ENCODE data around the gene KCNK1. TPM values are rescaled to one million over a fixed set of nuclear protein-coding genes. Genes with fewer than 3 reads are reported as not detected.

KCNK1 gene
- total and polyA plus RNA-seq, 4 donors = 2.5 to 12.3 (median 4.5) TPM

GRCh38 chr1:233664804-233665574 is 51.1 kb downstream of the KCNK1 start:
- TF ChIP-seq SP1 (IDR thresholded peaks at IDR 0.05) = no peak
- no peak overlapping the region for H3K4me3 ChIP-seq (ENCODE audit: low read depth in 1 of 3, low read length in 3 of 3)
- no peak overlapping the region for H3K27ac ChIP-seq (ENCODE audit: low read depth in 1 of 2, low read length in 2 of 2)
- H3K4me1 ChIP-seq (ENCODE audit: control insufficient read depth in 4 of 4, insufficient read depth in 4 of 4, low read length in 3 of 4) = no peaks in the 10 kb centered on the region
- H3K36me3 ChIP-seq (ENCODE audit: control insufficient read depth in 4 of 4, insufficient read depth in 3 of 4, low read depth in 1 of 4, low read length in 3 of 4) = peaks cover 0 to 3% (median under 1%) of the 10 kb centered on the region in 4 donors
- H3K9ac ChIP-seq (ENCODE audit: low read depth in 1 of 2, low read length in 2 of 2) = no peak overlapping the region
- WGBS = 89% methylated on average over 5 of the region's 5 CpGs
- H3K27me3 ChIP-seq (ENCODE audit: control insufficient read depth in 4 of 4, insufficient read depth in 4 of 4, low read length in 3 of 4) = no peaks in the 10 kb centered on the region
- no peaks in the 10 kb centered on the region for H3K9me3 ChIP-seq (ENCODE audit: control insufficient read depth in 4 of 4, low read length in 3 of 4)
- DNase-seq (ENCODE audit: low spot score) = no peak

GRCh38 chr1:233665575-233666270 is 51.8 kb downstream of the KCNK1 start:
- H3K27ac ChIP-seq (ENCODE audit: low read depth in 1 of 2, low read length in 2 of 2) = no peak overlapping the region
- TF ChIP-seq GABPA (IDR thresholded peaks at IDR 0.05 in 1 of 2, conservative IDR thresholded peaks at IDR 0.05 in 1 of 2) (no peak), EGR1 (IDR thresholded peaks at IDR 0.05; ENCODE audit: low read depth in 2 of 2) (no peak), MAX (IDR thresholded peaks at IDR 0.05) (no peak), RAD21 (IDR thresholded peaks at IDR 0.05) (no peak), ZBTB33 (IDR thresholded peaks at IDR 0.05) (no peak)
- H3K4me3 ChIP-seq (ENCODE audit: low read depth in 1 of 3, low read length in 3 of 3) = no peak overlapping the region
- H3K36me3 ChIP-seq (ENCODE audit: control insufficient read depth in 4 of 4, insufficient read depth in 3 of 4, low read depth in 1 of 4, low read length in 3 of 4) = peaks cover 0 to 3% (median under 1%) of the 10 kb centered on the region in 4 donors
- no peaks in the 10 kb centered on the region for H3K27me3 ChIP-seq (ENCODE audit: control insufficient read depth in 4 of 4, insufficient read depth in 4 of 4, low read length in 3 of 4)
- 77% methylated on average over 7 of the region's 7 CpGs for WGBS
- H3K9me3 ChIP-seq (ENCODE audit: control insufficient read depth in 4 of 4, low read length in 3 of 4) = no peaks in the 10 kb centered on the region
- DNase-seq (ENCODE audit: low spot score) = no peak
- H3K9ac ChIP-seq (ENCODE audit: low read depth in 1 of 2, low read length in 2 of 2) = no peak overlapping the region
- no peaks in the 10 kb centered on the region for H3K4me1 ChIP-seq (ENCODE audit: control insufficient read depth in 4 of 4, insufficient read depth in 4 of 4, low read length in 3 of 4)

GRCh38 chr1:233667741-233668140 is 53.8 kb downstream of the KCNK1 start:
- DNase-seq (ENCODE audit: low spot score) = no peak
- Histone ChIP-seq H3K4me3 (ENCODE audit: low read depth in 1 of 3, low read length in 3 of 3) (no peak overlapping the region), H3K9ac (ENCODE audit: low read depth in 1 of 2, low read length in 2 of 2) (no peak overlapping the region), H3K4me1 (ENCODE audit: control insufficient read depth in 4 of 4, insufficient read depth in 4 of 4, low read length in 3 of 4) (peaks cover 0 to 2% (median under 1%) of the 10 kb centered on the region in 4 donors), H3K36me3 (ENCODE audit: control insufficient read depth in 4 of 4, insufficient read depth in 3 of 4, low read depth in 1 of 4, low read length in 3 of 4) (peaks cover 0 to 3% (median under 1%) of the 10 kb centered on the region in 4 donors), H3K27ac (ENCODE audit: low read depth in 1 of 2, low read length in 2 of 2) (no peak overlapping the region), H3K9me3 (ENCODE audit: control insufficient read depth in 4 of 4, low read length in 3 of 4) (no peaks in the 10 kb centered on the region), H3K27me3 (ENCODE audit: control insufficient read depth in 4 of 4, insufficient read depth in 4 of 4, low read length in 3 of 4) (no peaks in the 10 kb centered on the region)
- 90% methylated on average over 3 of the region's 3 CpGs for WGBS
- TF ChIP-seq RXRA (IDR thresholded peaks at IDR 0.05) (no peak), TAF1 (conservative IDR thresholded peaks at IDR 0.05) (no peak), SP1 (IDR thresholded peaks at IDR 0.05) (no peak), NR2F2 (IDR thresholded peaks at IDR 0.05) (no peak), ATF3 (IDR thresholded peaks at IDR 0.05) (no peak), HNF4G (IDR thresholded peaks at IDR 0.05) (no peak), FOXA2 (IDR thresholded peaks at IDR 0.05) (no peak), FOXA1 (IDR thresholded peaks at IDR 0.05) (no peak), GABPA (IDR thresholded peaks at IDR 0.05 in 1 of 2, conservative IDR thresholded peaks at IDR 0.05 in 1 of 2) (no peak), REST (IDR thresholded peaks at IDR 0.05) (no peak), CTCF (IDR thresholded peaks at IDR 0.05; ENCODE audit: low read depth, low read length, missing input control) (no peak), JUND (IDR thresholded peaks at IDR 0.05) (no peak), YY1 (IDR thresholded peaks at IDR 0.05) (no peak)

Measured in liver (tissue), 9 donors.